ENCODE measurements around the gene SCAF4.

GRCh38 chr21:31713973-31714740 lies 17.8 kb downstream of the SCAF4 start:
- TF ChIP-seq EP300 (IDR thresholded peaks at IDR 0.05) (no peak), CTCF (IDR thresholded peaks at IDR 0.05) (no peak), POLR2AphosphoS5 (IDR thresholded peaks at IDR 0.05) (no peak)
